Esophagus squamous epithelium (tissue), 4 donors: ENCODE results near the gene GANAB.

Experiments
- CTCF ChIP-seq, 6 experiments: fragments of 450-650 bp in 4 of 6; fragments of 200-600 bp in 2 of 6; sonication (generic) in 2 of 6; IDR thresholded peaks; one replicate each; pipeline ENCODE4 v1.5.1; 2016 to 2019; ENCODE audit warnings: antibody characterized with exemption in 6 of 6, mild to moderate bottlenecking in 4 of 6, moderate library complexity in 4 of 6
- POLR2A ChIP-seq, 4 donors: fragments of 450-650 bp; IDR thresholded peaks; one replicate each; pipeline ENCODE4 v1.6.1; 2017; ENCODE audit warnings: antibody characterized with exemption in 4 of 4, mild to moderate bottlenecking in 4 of 4, moderate library complexity in 3 of 4

- TF ChIP-seq POLR2A (IDR thresholded peaks at IDR 0.05) (no peak), CTCF (IDR thresholded peaks at IDR 0.05) (no peak)
Observed at GRCh38 chr11:62652161-62653006, 6.0 kb upstream of the GANAB start.
